Body of pancreas (tissue), 4 donors: ENCODE results near the gene PARVG.

Experiments used
- CTCF ChIP-seq, 7 experiments: fragments of 450-650 bp in 4 of 7; fragments of 200-600 bp in 3 of 7; sonication (generic) in 3 of 7; IDR thresholded peaks; one replicate each; pipeline ENCODE4 v1.5.1; 2016 to 2019; ENCODE audit warnings: antibody characterized with exemption in 7 of 7
- POLR2A ChIP-seq, 3 donors: fragments of 450-650 bp; IDR thresholded peaks; one replicate each; pipeline ENCODE4 v1.6.1; 2016; ENCODE audit warnings: antibody characterized with exemption in 3 of 3, mild to moderate bottlenecking in 2 of 3

GRCh38 chr22:44163536-44163935 lies 17.2 kb upstream of the PARVG start:
- TF ChIP-seq CTCF (IDR thresholded peaks at IDR 0.05) = no peak
- no peak for TF ChIP-seq POLR2A (IDR thresholded peaks at IDR 0.05)
